GM23338 (cell line): ENCODE data around the gene PLAAT5.

Source experiments
- CREB1 ChIP-seq: fragments of 250-450 bp; sonication (Bioruptor Pico); IDR thresholded peaks from 2 replicates; pipeline ENCODE4 v1.5.0; 2020; ENCODE audit warnings: low read depth, mild to moderate bottlenecking, moderate library complexity
- EZH2 ChIP-seq: fragments of 200-600 bp; sonication (generic); IDR thresholded peaks from one replicate; pipeline ENCODE4 v1.8.0; 2017; ENCODE audit warnings: antibody characterized with exemption, mild to moderate bottlenecking, low read depth; ENCODE audit not compliant: unreplicated experiment
- POLR2AphosphoS5 ChIP-seq: IDR thresholded peaks from 2 replicates; pipeline ENCODE4 v1.6.1; 2016; ENCODE audit warnings: antibody characterized with exemption, low read depth
- REST ChIP-seq: IDR thresholded peaks from one replicate; pipeline ENCODE4 v1.6.1; 2018; ENCODE audit warnings: antibody characterized with exemption; ENCODE audit not compliant: unreplicated experiment
- TF ChIP-seq, protein P1 (sequence below), 2 experiments: fragments of 200-600 bp in 1 of 2; sonication (generic) in 1 of 2; conservative IDR thresholded peaks; 2 replicates each; pipeline versions ENCODE4 v1.5.1 to v1.6.1; 2016 to 2017; ENCODE audit warnings: antibody characterized with exemption in 2 of 2, low read depth in 2 of 2, mild to moderate bottlenecking in 2 of 2, moderate library complexity in 1 of 2

DNA sequence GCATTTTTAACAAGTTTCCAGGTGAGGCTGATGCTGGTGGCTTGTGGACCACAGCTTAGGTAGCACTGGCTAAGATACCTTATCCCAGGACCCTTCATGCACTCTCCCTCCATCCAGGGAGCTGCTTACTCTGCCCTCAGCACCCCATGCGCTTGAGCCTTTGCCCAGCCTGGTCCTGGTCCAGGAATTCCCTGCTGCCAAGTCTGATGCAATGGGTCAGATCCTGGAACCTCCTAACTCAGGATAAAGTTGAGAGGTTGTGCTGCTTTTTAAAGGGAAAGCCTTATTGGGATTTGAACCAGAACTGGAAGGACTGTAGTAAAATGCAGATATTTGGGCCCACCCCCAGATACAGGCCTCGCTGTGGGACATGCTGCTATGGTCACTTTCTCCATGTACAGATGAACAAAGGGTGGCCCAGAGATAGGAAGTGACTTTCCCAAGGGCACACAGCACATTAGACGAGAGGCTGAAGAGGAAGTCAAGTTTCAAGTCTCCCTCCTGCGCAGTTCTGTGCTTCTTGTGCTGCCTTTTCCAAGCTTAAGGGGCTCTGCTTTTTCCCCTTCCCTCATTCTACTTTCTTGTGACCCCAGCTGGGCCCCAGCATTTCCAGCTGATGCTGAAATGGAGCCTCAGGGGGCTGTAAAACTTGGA, 14.1 kb upstream of the PLAAT5 start:
- TF ChIP-seq, protein P1, sequence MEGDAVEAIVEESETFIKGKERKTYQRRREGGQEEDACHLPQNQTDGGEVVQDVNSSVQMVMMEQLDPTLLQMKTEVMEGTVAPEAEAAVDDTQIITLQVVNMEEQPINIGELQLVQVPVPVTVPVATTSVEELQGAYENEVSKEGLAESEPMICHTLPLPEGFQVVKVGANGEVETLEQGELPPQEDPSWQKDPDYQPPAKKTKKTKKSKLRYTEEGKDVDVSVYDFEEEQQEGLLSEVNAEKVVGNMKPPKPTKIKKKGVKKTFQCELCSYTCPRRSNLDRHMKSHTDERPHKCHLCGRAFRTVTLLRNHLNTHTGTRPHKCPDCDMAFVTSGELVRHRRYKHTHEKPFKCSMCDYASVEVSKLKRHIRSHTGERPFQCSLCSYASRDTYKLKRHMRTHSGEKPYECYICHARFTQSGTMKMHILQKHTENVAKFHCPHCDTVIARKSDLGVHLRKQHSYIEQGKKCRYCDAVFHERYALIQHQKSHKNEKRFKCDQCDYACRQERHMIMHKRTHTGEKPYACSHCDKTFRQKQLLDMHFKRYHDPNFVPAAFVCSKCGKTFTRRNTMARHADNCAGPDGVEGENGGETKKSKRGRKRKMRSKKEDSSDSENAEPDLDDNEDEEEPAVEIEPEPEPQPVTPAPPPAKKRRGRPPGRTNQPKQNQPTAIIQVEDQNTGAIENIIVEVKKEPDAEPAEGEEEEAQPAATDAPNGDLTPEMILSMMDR (conservative IDR thresholded peaks at IDR 0.05; ENCODE audit: low read depth in 2 of 2) = no peak
- TF ChIP-seq REST = no peak
- no peak for TF ChIP-seq CREB1 (CRISPR knock-in tag)
- no peak for TF ChIP-seq EZH2
- no peak for TF ChIP-seq POLR2AphosphoS5
